ENCODE measurements around the gene BUB1B. TPM values are rescaled to one million over a fixed set of nuclear protein-coding genes. Genes with fewer than 3 reads are reported as not detected.

BUB1B gene
- total RNA-seq, 1 donor from 2014 or later = 11.9 TPM

DNA sequence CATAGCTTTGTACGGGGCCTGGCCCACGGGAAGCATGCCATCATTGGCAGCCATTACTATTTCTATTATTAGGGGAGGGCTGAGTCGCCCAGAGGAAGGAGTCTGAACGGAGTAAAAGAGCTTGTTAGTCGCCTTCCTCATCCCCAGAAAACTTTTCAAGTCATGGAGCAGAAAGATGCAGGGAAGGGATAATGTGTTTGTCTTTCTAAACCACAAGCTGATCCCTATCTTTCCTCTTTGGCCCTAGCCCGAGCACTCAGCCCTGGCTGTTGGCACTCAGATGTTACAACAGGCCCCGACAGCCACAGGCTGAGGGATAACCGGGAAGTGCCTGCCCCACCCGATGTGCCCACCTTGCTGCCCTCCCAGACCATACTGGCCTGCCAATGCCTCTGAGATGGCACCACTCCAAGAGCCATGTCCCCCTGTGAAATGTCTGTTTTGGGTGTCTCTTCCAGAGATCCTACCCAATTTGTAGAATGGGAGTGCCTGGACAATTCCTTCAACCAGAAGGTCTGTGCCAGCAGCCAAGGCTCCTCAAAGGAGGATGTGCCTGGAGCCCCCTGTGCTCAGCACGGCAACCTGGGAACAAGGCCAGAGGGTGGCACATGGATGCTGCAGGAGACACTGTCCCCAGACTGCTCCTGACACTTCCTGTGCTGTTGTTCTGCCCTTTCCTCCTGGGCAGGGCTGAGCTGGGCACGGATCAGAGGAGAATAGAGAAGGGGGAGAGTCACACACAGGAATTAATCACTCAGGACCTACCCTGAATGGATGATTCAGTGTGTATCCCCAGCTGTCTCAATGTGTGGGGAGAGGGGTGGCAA is 88.8 kb downstream of the BUB1B start:
- H3K9me3 Mint-ChIP-seq (ENCODE audit: unreplicated experiment) = no peaks in the 10 kb centered on the region
- TF ChIP-seq, protein P1, sequence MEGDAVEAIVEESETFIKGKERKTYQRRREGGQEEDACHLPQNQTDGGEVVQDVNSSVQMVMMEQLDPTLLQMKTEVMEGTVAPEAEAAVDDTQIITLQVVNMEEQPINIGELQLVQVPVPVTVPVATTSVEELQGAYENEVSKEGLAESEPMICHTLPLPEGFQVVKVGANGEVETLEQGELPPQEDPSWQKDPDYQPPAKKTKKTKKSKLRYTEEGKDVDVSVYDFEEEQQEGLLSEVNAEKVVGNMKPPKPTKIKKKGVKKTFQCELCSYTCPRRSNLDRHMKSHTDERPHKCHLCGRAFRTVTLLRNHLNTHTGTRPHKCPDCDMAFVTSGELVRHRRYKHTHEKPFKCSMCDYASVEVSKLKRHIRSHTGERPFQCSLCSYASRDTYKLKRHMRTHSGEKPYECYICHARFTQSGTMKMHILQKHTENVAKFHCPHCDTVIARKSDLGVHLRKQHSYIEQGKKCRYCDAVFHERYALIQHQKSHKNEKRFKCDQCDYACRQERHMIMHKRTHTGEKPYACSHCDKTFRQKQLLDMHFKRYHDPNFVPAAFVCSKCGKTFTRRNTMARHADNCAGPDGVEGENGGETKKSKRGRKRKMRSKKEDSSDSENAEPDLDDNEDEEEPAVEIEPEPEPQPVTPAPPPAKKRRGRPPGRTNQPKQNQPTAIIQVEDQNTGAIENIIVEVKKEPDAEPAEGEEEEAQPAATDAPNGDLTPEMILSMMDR (IDR thresholded peaks at IDR 0.05; ENCODE audit: unreplicated experiment) = no peak
- no peak for DNase-seq (ENCODE audit: low spot score)
- H3K36me3 Mint-ChIP-seq (ENCODE audit: low read depth, unreplicated experiment) = peaks cover 6% of the 10 kb centered on the region
- H3K4me1 Mint-ChIP-seq (ENCODE audit: unreplicated experiment) = peaks cover 3% of the 10 kb centered on the region
- peaks cover 17% of the 10 kb centered on the region for H3K27me3 Mint-ChIP-seq (ENCODE audit: unreplicated experiment)
- H3K4me3 Mint-ChIP-seq (ENCODE audit: unreplicated experiment) = no peak overlapping the region
- no peak overlapping the region for H3K27ac Mint-ChIP-seq (ENCODE audit: unreplicated experiment)

DNA sequence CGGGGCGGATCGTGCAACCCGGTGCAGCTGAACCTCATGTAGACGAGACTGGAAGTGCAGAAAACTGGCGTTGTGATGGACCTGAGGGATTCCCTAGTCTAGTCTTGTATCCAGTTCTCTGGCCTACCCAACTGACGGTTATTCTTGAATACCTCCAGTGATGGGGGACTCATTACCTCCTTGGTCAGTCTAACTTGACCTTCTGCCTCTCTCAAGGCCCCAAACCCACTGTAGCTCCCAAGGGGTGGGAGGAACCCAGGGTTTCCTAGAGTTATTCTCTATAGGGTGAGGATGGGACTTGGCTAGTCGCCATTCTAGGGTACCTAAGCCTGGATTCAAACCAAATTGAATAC is 89.4 kb downstream of the BUB1B start:
- peaks cover 19% of the 10 kb centered on the region for H3K27me3 Mint-ChIP-seq (ENCODE audit: unreplicated experiment)
- peaks cover 6% of the 10 kb centered on the region for H3K36me3 Mint-ChIP-seq (ENCODE audit: low read depth, unreplicated experiment)
- DNase-seq (ENCODE audit: low spot score) = no peak

DNA sequence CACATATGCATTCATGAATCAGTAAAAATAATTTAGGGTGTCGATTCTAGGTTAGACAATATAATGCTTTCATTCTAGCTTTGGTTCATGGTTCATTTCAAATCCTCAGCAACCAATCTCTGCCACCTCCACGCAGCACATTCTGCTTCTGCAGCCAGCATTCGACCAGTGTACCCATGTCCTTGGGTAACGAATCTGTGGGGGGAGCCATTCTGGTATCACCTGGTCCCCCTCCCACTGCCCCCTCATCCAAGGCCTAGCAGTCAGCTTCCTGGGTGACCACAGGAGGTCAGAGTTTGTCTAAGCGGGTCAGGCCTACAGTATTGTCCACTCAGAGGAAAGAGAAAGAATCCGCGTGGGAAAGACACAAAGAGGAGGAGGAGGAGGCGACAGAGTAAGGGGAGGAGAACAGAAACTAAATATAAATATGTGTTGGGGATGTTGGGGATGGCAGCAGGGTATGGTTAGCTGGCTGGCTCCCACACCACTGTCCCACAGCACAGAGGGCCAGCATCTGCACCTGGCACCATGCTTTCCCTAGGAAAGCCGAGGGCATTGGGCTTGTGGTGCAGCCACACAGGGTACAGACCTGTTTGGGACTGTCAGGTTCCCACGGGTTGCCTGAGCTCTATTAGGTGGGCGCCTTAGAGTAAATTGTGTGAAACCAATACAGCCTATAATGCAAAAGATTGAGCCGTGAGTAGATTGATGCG is 90.1 kb downstream of the BUB1B start:
- DNase-seq (ENCODE audit: low spot score) = no peak
- no peaks in the 10 kb centered on the region for H3K9me3 Mint-ChIP-seq (ENCODE audit: unreplicated experiment)
- peaks cover 19% of the 10 kb centered on the region for H3K27me3 Mint-ChIP-seq (ENCODE audit: unreplicated experiment)
- TF ChIP-seq, protein P1 (IDR thresholded peaks at IDR 0.05; ENCODE audit: unreplicated experiment) = no peak
- H3K4me1 Mint-ChIP-seq (ENCODE audit: unreplicated experiment) = peaks cover 3% of the 10 kb centered on the region
- H3K4me3 Mint-ChIP-seq (ENCODE audit: unreplicated experiment) = no peak overlapping the region
- H3K36me3 Mint-ChIP-seq (ENCODE audit: low read depth, unreplicated experiment) = peaks cover 6% of the 10 kb centered on the region
- no peak overlapping the region for H3K27ac Mint-ChIP-seq (ENCODE audit: unreplicated experiment)

More for the DNA sequence above, 89.4 kb downstream of the BUB1B start:
- Mint-ChIP-seq H3K9me3 (ENCODE audit: unreplicated experiment) (no peaks in the 10 kb centered on the region), H3K27ac (ENCODE audit: unreplicated experiment) (no peak overlapping the region), H3K4me1 (ENCODE audit: unreplicated experiment) (peaks cover 3% of the 10 kb centered on the region), H3K4me3 (ENCODE audit: unreplicated experiment) (no peak overlapping the region)
- TF ChIP-seq, protein P1 (IDR thresholded peaks at IDR 0.05; ENCODE audit: unreplicated experiment) = no peak

DNA sequence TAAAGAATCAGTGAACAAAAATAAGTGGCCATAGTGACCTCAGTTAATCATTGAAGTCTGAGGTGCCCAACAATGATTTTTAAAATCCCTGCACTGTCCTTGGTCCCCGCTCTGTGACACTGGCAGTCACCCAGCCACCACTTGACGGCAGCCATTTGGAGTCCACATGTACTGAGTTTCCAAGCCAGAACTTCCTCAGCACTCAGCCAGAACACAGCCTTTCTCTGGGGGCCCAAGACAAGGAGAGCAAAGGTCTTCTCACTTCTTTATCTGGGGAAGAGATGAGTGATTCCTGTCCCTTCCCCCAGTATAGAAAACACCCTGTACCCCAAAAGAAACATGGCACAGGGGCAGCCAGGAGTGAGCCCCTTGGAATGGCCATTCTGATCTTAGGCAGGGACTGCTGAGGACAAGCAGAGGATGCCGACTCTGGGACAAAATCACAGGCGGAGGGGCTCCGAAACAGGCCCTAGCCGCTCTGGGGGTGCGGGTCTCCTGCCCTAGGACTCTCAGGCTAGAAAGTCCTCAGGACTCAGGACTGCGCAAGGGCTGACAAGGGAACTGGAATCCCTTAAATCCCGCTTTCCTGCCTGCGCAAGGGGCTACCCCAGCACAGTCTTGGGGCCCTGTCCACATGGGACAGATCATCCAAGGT is 90.7 kb downstream of the BUB1B start:
- no peaks in the 10 kb centered on the region for H3K9me3 Mint-ChIP-seq (ENCODE audit: unreplicated experiment)
- H3K36me3 Mint-ChIP-seq (ENCODE audit: low read depth, unreplicated experiment) = peaks cover 6% of the 10 kb centered on the region
- no peak overlapping the region for H3K27ac Mint-ChIP-seq (ENCODE audit: unreplicated experiment)
- H3K4me3 Mint-ChIP-seq (ENCODE audit: unreplicated experiment) = peak overlapping the region; percentile 70
- peaks cover 3% of the 10 kb centered on the region for H3K4me1 Mint-ChIP-seq (ENCODE audit: unreplicated experiment)
- no peak for DNase-seq (ENCODE audit: low spot score)
- TF ChIP-seq, protein P1 (IDR thresholded peaks at IDR 0.05; ENCODE audit: unreplicated experiment) = no peak
- peaks cover 20% of the 10 kb centered on the region for H3K27me3 Mint-ChIP-seq (ENCODE audit: unreplicated experiment)

Measured in endothelial cell (in vitro differentiated cells).